HG02588 (cell line): ENCODE data around the gene RGS1.

Source experiments
- ATAC-seq: cut with Tn5 transposase; IDR thresholded peaks from one replicate; pipeline ENCODE4 v1.9.1; 2021; ENCODE audit warnings: mild to moderate bottlenecking, moderate library complexity; ENCODE audit not compliant: unreplicated experiment

RGS1 gene

DNA sequence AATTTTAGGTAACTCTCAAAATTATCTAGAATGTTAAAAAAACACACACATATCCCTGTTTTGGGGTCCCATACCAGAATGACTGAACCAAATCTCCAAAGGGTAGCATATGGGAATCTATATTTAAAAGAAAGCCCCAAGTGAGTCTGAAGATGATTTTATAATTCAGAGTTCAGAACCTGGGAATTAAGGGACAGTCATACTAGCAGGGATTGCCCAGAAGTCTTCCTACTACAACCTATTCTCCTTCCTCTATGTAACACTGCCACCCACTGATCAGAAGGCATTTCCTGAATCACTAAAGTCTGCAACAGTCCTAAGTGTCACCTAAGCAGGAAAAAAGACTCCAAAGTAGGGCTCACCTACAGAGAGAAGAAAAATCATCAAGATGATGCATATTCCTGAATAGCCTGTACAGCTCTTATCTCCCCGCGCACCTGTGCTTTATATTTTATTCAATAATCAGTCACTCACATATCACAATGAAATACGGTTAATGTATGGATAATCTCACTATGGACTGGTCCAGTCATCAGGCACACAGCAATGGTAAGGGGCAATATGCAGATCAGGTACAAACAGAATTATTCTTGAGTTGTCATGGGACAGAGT is 4.9 kb downstream of the RGS1 start:
- peak; percentile 38 for ATAC-seq

DNA sequence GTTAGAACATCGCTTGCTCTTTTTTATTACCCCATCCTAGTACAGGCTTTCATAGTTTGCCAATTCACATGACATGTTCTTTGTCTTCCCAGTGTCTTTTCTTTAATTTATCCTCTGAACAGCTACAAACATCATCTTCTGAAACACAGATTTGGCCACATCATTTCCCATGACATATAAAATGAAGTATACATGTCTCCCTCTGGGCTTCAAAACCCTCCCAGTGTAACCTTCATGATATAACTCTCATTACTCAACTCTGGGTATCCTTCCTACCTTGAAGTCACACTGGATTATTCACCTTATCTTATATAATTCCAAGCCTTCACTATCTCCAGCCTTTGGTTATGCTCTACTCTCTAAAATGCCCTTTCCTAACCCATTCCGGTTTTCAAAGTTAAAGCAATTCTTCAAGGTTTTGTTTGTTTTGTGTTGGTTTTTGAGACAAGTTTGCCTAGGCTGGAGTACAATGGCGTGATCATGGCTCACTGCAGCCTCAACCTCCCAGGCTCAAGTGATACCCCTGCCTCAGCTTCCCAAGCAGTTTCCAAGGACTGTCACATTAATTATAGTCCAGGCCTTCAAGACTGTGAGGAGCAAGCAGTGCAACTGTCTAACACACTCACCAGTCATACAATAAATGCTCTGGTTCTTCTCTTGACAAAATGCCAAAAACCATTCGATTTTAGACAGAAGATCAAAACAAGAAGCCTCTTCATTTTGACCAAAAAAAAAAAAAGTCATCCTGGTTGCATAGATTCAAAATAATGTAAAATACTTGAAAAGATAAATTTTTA is 5.8 kb downstream of the RGS1 start:
- peak; percentile 10 for ATAC-seq

DNA sequence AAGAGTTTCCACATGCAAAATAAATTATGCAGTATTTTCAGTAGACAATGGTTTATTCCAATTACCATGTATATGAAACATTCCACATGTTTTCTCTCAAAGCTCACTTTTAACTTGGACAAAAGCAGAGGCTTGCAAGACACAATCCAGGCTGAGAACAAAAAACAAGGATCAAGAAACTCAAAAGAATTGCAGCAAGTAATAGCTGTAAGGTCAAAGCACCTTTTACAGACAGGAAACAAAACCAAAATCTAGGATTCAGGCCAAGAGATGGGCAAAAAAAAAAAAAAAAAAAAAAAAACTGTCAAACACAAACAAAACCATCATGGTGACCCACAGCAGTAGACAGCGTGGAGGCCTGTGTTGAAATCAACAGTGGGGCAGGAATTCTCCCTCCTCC is 9.3 kb downstream of the RGS1 start:
- ATAC-seq = no peak

DNA sequence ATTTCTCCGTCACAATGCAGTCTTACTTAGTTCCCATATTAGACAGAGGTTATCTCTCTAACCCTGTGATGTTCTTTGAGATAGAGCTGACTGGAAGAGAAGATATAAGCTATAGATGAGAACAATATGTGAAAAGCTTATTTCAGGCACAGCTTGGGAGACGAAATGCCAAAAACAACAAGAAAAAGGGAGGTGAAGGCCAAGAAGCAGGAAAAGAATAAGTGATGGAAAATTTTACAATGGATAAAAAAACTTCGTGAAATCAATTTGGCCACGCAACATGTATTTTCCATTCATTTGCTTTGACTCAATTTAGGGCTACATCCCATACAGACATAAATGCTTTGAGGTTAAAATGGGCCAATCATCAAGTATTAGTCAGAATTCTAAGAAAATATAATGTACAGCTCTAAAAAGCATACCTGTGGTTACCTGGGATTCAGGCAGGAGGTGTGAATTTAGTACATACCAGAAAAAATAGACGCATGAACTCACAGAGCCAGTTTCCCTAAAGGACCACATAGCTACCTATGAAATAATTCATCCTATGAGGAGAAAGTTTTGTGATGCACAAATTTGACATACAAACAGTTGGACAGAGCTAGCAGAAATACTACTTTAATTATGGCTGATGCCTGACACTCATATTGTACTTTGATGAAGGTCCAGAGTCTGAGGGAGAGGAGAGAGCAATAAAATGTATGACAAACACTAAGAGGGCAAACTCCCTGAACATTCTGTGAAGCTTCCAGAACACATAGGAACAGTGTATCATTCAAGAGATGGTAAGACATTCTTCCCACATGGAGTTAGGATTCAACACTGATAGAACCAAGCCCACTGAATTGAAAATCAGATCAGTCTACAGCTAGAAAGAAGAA is 12.1 kb downstream of the RGS1 start:
- ATAC-seq = no peak

DNA sequence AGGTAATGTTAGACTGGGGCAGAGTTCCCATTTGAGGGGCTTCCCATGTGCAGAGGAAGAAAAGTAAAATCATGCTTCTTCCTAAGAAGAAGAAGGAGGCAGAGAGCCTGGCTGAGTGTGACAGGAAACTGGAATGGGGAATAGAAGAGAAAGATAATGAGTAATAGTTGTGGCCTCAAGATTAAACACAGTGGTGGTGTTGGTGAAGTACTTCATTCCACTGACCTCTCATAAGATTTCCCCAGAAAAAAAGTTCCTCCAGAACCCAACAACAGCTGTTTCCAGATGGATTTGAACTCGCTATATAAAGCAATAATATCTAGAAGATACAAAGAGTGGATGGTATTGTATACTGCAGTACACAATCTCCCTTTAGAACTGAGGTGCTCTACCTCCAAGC is 13.0 kb downstream of the RGS1 start:
- no peak for ATAC-seq

DNA sequence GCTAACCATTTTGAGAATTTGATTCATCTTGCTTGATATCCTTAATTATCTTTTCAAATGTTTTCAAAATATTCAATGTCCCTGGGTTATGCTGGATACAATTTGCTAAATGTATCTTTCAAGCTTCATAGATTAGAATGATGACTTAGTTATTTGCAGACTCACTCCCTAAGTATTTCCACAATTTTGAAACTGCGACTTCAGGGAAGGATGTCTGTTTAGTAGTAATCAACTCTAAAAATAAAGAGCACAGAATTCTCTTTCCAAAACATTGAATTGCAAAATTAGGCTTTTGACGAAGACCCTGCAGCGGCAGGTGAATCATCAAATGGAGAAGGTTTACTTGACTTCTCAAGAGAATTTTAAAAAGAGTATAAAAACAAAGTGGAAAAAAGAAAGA is 14.2 kb downstream of the RGS1 start:
- ATAC-seq = no peak

DNA sequence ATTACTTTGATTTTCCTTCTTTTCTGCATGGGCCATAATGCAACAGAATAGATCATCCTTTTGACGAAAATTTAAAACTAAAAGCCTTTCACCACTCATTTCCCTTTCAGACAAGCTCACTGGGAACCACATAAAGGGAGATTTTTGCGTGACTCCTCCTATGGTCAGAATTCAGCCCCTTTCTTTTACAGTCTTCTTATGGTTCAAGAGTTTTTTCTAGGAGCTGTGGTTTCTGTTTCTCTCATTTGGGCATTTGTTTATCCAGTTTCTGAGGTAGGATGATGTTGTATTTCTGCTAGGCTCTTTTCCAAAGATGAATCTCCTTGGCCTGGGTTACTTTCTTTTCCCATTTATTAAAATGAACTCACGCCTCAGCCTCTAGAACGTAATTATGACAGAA is 16.9 kb downstream of the RGS1 start:
- ATAC-seq = no peak

DNA sequence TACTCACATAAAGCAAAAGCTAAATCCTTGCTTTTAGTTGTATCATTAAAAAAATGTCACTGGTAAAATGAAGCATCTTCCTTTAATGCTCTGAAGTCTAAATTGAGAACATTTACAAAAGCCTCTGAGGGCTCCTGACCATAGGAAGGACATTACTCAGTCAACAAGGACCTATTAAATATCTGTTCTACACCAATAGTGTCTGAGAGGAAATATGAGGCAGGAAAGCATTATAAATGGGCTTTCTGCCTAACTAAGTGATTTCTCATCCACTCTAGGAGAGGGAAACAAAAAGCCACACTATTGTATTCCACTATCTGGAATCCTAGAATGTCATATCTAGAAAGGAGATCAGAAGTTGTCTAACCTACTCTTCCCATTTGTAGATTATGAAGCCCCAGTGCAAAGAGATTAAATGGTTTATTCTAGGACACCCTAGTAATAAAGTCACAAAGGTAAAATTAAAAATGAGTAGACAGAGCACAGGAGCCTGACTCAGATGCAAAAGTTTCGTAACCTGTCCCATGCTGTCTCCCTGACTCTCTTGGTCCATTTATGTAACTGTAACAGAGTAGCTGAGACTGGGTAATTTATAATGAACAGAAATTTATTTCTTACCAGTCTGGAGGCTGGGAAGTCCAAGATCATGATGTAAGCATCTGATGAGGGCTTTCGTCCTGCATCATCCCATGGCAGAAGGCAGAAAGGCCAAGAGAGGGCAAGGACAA is 17.6 kb downstream of the RGS1 start:
- ATAC-seq = no peak

DNA sequence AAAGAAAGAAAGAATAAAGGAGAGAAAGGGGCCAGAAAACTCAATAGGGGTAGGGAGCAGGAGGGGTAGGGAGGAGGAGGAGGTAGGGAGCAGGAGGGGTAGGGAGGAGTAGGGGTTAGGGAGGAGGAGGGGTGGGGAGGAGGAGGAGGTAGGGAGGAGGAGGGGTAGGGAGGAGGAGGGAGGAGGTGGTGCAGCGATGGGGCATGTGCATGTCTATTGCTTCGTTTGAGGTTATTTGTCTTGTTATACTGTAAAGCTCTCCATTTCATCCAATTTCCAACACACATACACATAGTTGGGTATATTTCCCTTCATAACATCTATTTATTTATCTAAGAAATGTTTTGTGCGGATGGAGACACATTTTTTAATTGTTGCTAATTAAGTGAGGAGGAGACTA is 19.7 kb downstream of the RGS1 start:
- no peak for ATAC-seq

DNA sequence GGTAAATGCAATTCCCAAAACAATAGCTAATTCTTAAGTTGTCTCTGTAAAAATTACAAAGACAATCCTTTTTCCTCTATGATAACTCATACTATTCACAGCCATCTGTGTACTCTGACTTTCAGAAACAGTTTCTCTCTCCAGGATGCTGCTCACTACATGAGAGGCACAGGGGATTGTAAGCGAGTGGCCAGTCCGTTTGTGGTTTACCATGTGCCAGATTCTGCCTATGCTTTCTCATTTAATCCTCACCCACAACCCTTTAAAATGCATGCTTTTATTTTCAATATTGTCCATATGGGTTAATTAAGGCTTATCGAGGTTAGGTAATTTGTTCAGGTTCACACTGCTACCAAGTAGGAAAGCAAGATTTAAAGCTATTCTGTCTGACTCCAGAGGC is 23.0 kb downstream of the RGS1 start:
- ATAC-seq = no peak

DNA sequence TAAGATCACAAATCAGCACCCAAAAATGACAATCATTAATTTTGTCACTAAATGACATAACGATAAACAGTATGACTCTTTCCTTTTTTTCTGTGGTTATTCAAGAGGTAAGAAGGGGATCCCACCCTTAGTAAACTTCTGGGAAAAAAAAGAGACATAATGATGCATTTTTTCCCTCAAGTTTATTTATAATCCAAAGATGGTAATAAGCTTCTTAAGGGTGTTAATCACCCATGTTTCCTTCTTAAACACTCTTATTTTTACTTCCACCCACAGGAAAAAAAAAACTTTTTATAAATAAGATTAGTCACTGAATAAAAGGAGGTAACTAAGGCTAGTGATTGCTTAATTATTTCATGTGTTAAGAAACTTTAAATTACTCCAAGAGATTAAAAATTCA is 24.7 kb downstream of the RGS1 start:
- no peak for ATAC-seq

DNA sequence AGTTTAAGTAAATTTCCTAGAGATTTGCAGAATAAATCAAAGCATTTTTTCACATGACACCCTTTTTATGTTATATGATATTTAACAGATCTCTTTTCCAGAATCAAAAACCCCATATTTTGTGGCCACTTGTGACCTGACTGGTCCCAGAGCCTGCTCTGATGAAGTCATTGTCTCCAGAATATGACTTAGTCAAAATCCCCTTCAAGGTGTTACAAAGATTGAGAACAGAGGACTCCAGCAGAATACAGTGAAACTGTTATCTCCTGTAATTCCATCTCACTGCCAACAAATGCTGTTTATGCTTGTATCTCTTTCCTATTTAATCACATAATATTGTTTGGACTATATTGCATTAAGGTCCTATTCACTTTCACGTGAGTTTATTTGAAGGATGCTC is 25.6 kb downstream of the RGS1 start:
- peak; percentile 46 for ATAC-seq

DNA sequence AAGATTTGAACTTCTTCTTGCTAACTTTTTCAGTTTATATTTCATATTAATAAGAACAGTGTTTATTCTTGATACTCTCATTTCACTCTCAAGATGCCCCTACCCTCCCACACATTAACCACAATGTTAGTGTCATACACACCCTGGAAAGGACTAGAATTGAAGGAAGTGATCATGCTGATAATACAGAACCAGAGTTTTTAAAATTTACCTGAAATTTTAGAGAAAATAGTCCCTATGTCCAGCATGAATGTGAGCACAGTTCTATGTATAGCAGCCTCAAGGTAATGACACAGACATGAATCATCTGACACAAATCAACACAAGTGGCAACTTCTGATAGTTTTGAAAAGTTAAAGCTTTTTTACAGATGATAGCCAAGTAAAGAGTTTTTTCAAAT is 26.0 kb downstream of the RGS1 start:
- ATAC-seq = peak; percentile 33

DNA sequence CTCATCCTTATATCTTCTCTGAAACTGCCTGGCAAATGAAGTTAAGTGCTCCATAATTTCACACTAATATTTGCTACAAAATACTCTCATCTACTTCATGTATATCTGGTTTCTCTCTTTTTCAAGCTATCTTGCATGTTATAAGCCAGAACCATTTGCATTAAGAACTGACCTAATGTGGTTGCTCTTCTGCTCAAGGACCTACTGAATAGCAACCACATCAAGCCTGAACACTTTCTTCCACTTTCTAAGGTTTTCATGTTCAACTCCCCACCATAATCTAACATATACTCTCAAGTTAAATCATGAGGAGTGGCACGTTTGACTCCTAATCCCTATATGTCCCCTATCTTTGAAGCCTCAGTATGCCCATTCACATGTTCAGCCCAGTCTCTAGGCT is 27.2 kb downstream of the RGS1 start:
- ATAC-seq = no peak

DNA sequence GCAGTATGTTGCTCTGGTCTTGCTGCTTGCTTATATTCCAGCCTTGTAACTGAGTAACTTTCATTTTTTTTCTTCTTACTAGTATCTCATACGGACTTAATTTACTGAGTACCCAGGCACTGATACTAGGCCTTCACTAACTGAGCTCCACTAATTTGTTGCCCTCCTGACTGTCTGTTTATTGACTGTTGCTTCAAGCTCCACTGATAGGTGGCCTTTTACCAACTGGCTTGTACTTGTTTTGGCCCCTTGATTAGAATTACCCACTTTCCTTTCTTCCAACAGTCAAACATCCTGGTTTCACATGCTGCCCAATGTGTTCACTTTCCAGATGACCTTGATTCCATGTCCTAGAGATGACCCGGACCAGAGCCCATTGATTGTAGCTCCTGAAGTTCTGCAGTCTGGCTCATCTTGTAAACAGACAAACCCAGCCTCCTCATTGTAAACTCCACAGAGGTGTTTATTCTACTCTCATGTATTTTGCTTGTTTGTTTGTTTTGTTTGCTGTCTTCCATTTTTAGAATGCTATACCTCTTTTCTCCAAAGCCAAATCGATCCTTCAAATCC is 27.7 kb downstream of the RGS1 start:
- no peak for ATAC-seq

DNA sequence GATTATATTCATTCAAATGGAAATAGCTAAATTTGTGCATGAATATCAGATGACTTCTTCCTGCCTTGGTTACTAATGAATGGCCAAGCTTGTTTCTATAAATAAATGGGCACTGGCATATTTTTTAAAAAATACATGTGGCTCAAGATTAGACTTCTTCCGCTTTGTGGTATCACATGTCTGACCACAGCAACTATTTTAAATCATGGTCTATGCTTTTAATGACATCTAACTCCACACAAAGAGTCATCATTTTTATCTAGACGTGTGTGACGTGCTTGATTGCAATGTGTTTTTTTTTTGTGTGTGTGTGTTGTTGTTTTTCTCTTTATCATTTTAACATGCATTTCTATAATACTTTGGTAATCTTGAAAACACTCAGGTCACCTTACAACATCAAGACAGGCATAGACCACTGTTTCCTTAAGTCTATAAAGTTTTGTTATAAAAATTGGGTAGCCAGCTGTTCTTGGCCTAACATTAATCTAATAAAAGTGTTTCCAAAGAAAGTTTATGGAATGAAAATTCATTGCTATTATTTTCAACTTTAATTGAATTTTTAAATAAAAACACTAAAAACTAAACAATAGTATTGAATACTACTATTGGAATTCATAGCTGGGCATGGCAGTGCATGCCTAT is 29.5 kb downstream of the RGS1 start:
- peak; percentile 29 for ATAC-seq

DNA sequence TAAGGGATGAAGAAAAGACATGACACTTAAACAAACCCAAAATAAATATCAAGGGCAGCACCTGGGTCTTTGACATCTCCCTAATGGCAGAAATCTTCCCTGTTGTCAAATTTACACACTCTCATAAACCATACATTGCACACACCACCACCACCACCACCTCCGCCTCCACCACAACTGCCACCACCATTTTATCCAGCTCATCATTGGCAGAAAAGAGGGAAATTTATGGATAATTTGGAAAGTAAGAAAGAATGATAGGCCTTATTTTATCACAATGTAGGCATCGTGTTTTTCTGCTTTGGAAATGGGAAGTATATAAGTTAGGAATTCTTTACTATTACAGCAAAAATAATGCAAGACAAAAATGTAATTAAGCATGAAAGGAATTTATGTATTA is 33.1 kb downstream of the RGS1 start:
- no peak for ATAC-seq

DNA sequence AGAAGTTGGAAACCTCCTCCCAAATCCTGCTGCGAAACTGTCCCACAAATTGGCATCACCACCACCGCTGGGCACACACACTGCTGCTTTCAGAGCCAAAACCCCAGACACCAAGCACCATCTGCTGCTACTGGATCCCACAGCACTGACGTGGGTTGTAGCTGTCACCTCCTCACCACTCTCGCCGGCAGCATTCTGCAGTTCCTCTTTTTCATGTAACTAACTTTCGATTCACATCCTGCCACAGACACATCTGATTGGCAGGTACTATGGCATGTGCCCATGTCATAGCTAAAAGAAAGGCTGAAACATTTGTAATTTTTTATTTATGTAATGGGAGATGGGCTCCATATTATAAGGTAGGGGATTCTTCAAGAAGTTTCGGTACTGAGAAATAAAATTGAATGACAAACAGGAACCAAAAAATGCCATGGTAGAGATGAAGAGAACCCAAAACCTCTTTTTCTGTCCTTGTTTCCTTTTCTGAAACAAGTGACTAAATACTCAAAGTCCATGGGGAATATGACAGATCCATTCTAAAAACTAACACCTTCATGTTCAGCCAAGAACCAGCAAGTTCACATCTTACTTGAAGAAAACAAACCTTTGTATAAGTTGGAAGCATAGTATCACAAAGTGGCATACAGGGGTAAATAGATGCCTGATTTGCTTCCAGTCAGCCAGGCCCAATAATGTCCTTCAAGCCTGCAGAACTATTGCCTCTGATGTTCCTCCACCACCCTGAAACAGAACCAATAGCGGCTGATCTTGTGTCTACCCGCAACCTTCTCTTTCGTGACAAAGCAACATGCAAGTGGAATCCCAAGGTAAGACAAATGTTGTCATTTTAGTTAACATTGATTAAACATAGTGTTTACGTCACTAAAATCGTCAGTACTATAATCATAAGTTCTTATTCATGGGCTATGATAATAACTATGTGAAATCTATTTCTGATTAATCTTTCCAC is 33.8 kb downstream of the RGS1 start:
- peak; percentile 98 for ATAC-seq
